NCI-H2227 (cell line): ENCODE results near the gene HLA-F.

Source experiments
- DNase-seq: peaks from one replicate; lab custom pipeline; 2025; ENCODE audit not compliant: unreplicated experiment; lab: John Stamatoyannopoulos, UW

HLA-F gene

GRCh38 chr6:29723666-29724588, 693 bp downstream of the HLA-F start:
- peak; percentile 23 for DNase-seq

GRCh38 chr6:29724937-29725869, 2.0 kb downstream of the HLA-F start:
- DNase-seq, result no peak

DNA sequence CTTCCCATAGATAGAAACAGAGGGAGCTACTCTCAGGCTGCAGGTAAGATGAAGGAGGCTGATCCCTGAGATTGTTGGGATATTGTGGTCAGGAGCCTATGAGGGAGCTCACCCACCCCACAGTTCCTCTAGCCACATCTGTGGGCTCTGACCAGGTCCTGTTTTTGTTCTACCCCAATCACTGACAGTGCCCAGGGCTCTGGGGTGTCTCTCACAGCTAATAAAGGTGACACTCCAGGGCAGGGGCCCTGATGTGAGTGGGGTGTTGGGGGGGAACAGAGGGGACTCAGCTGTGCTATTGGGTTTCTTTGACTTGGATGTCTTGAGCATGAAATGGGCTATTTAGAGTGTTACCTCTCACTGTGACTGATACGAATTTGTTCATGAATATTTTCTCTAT, 2.8 kb downstream of the HLA-F start:
- DNase-seq, result no peak

GRCh38 chr6:29726571-29727194, 3.4 kb downstream of the HLA-F start:
- no peak for DNase-seq

DNA sequence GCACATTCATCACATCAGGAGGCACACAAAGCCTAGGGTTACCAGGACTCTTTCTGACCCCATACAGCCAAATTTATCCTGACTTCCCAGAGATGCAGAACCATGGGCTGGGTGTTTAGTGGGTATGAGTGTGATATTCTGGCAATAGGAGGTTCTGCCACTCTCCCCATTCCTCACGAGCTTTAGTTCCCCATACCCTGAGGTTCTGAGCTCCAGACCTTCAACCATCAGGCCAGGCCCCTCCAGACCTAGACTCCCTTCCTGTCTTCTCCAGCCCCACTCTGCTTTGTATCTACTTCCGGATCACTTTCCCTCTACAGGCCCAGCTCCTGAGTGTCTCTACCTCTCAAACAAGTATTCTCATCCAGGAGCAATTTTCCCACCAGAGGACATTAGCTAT, 4.4 kb downstream of the HLA-F start:
- no peak for DNase-seq

- DNase-seq, result no peak
These were observed 5.1 kb downstream of the HLA-F start for GRCh38 chr6:29728173-29728874.

- no peak for DNase-seq
These were observed 5.6 kb downstream of the HLA-F start for GRCh38 chr6:29728875-29729270.

DNA sequence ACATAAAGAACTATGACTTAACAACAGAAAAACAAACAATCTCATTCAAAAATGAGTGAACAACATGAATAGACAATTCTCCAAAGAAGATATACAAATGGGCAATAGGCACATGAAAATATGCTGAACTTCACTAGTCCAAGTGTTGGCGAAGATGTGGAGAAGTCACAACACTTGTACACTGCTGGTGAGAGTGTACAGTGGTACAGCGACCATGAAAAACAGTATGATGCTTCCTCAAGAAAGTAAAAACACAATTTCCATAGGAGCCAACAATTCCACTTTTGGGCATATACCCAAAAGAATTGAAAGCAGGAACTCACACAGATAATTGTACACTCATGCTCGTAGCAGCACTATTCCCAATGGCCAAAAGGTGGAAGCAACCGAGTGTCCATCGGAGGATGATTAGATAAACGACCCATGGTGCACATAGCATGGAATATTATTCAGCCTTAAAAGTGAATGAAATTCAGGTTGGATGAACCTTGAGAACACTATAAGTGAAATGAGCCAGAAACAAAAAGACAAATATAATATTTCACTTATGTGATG, 6.6 kb downstream of the HLA-F start:
- DNase-seq, result no peak

DNA sequence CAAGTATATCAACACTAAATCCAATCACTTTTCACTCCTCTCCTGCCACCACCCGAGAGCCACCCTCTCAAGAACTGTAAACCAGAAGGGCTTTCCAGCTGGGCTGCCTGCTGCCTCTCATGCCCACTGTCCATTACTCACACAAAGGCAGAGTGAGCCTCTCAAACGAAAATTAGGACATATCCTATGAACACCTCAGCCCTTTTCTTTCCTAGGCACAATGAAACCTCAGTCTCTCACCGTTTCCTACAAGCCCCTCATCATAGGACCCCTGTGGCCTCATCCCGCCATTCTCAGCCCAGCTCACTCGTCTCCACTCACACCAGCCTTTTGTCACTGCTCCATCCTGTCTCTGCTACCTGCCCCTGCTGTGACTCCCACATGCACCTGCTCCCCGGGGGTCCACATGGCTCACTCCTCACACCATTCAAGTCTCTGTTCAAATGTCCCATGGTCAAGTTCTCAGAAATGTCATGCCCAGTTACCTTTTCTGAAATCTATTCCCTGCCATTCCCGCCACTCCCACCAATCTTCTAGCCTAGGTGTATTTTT, 7.4 kb downstream of the HLA-F start:
- DNase-seq, result no peak

DNA sequence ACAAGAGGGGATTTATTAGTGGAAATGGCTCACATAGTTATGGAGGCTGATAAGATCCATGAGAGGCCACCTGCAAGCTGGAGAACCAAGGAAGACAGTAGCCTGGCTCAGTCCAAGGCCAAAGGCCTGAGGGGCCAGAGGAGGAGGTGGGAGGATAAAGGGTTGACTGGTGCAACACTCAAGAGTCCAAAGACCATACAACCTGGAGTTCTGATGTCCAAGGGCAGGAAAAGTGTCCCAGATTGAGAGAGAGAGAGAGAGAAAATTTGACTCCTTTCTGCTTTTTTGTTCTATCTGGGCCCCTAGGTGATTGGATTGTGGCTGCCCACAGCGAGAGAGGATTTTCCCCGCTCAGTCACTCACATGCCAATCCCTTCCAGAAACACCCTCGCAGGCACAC, 8.0 kb downstream of the HLA-F start:
- DNase-seq, result no peak

DNA sequence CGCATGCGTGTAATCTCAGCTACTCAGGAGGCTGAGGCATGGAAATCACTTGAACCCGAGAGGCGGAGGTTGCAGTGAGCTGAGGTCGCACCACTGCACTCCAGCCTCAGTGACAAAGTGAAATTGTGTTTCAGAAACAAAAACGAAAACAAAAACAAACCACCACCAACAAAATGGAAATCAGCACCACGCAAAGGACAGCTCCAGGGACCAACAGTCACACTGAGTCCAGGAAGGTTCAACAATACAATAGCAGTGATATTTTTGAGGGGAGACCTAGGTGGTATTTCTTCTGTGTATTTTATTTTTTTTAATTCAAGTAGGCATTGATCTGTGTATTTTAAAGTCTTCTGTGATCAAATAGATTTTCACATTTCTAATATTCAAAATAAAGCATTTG, 9.8 kb downstream of the HLA-F start:
- no peak for DNase-seq

DNA sequence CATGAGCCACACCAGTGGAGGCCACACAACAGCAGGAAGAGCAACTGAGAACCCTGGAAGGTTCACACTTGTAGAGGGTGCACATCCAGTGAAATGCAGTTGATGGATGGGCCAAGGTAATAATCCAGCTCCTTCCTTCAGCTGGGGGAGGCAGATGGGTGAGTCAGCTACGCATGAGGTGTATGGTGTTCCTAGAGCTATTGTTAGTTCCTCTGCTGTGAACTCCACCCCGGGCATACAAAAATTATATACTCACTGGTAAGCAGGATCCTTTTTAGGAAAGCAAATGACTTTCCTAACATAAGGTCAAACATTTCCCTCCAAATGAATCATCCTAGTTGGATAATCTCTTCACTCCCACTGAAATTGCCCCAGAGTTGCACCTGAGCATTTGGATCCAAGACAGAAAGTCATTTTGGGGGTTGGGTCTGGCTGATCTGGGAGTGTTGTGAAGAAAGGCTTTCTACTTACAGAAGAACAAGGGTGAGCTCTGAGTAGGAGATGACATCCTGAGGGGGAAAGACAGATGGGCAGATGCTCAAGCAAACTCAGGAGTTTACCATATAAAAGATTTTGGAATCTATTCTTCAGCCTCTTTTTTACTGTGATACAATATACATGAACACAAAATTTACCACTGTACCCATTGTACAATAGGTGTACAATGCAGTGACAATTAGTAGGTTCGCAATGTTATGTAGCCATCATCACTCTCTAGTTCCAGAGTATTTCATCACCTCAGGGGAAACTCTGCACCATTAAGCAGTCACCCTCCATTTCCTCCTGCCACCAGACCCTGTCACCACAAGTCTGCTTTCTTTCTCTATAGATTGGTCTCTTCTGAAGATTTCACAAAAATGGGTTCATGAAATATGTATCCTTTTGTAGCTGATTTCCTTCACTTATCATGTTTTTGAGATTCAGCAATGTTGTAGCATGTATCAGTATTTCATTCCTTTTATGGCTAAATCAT, 11.1 kb downstream of the HLA-F start:
- DNase-seq, result no peak

DNA sequence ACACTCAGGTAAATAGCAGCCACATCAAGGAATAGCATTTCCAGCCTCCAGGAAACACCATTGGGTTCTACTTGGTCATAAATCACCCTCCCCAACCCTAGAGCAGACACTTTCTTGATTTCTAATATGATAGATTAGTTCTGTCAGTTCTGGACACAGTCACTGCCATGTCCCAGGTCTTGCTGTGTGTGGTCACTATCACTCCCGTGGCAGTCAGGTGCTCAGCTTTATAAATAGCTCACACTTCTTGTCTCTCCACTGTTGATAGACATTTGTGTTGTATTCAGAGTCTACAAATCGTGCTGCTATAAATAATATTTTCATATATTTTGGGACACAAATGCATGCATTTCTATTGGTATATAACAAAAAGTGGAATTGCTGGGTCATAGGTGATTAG, 13.3 kb downstream of the HLA-F start:
- DNase-seq, result no peak

GRCh38 chr6:29737707-29738630, 14.7 kb downstream of the HLA-F start:
- peak; percentile 65 for DNase-seq

DNA sequence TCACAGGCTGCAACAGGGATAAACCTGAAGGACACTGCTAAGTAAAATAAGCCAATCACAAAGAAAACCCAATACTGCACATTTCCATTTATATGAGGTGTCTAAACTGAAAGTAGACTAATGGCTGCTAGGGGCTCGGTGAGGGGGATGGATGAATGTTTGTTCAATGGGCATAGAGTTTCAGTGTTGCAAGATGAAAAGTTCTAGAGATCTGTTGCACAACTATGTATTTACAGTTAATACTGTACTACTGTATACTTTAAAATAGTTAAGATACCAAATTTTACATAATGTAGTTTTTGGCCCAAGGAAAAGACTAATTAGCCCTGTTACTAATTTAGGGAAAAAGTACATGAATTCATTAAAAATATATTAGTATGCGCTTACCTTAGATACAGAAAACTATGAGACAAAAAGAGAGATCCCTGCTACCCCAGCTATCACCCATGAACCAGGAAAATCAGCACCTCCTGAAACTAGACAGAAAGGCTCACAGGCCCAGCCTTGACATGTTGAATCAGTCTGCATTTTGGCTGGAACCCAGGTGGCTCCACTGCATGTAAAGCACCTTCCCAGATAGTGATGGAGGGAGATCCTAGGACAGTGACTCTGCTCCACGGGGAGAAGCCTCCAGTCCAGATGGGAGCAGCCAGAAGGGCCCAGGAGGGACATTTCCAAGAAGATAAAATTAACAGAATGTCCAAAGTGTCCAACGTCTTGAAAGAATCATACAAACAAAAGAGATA, 16.1 kb downstream of the HLA-F start:
- no peak for DNase-seq

DNA sequence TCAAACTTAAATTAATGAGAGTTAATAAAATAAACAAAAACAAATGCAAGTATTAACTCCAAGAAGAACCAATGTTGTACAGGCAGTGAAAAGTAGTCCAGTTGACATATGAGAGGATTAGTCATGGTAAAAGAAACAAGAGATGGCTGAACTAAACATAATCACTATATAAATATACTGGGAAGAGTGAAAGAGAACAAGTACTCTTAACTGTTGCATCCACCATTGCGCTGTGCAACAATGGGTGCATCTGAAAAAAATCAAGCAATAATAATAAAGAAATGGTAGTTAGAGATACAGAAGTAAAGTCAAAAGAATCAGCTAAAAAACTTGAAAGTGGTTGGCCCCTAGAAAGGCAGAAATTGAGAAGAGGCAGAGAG, 16.6 kb downstream of the HLA-F start:
- DNase-seq, result no peak

DNA sequence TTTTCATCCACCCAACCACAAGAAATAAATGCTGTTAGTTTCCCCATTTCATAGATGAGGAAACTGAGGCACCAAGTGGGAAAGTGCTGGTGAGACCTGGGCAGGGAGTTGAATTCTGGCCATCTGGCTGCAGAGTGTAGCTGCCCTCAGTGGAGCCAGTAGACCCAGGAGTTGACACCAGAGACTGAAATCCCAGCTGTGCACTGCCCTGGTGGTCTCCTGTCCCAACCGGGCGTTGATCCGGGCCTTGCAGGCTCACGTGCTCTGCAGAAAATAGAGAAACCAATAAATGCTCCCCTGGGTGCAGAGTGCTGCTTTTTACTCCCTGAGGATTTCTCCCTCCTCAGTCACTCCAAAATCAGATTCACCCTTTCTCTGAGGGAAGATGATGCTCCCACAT, 18.4 kb downstream of the HLA-F start:
- DNase-seq, result no peak
